A172 (cell line): ENCODE measurements around the gene C1GALT1C1L. TPM values are rescaled to one million over a fixed set of nuclear protein-coding genes. Genes with fewer than 3 reads are reported as not detected.
"Not testable (repeated sequence)": the region's sequence is repeated elsewhere in the genome, so short reads cannot be mapped to it uniquely, and the experiment has no call there.

Experiments used
- DNase-seq: peaks from one replicate; pipeline ENCODE4 v3.0.0-alpha.2; 2015; ENCODE audit warnings: low spot score
- total RNA-seq: library from RNA; depleted of rRNA; stranded (reverse); fragments of >200 nt; shearing (Covaris generic); gene quantifications from 2 replicates; pipeline ENCODE4 v1.2.3, GENCODE V29; 2014; rRNA removed

The C1GALT1C1L gene
- total RNA-seq, 1 experiment from 2014 or later, result 2.1 TPM

GRCh38 chr2:43653506-43653905 is 22.7 kb downstream of the C1GALT1C1L start:
- DNase-seq, result no peak

- peak; percentile 4 for DNase-seq
Observed at GRCh38 chr2:43648994-43649701, 27.1 kb downstream of the C1GALT1C1L start.

- no peak for DNase-seq
Observed at GRCh38 chr2:43643680-43644079, 32.5 kb downstream of the C1GALT1C1L start.

- no peak for DNase-seq
Observed at GRCh38 chr2:43642363-43642762, 33.9 kb downstream of the C1GALT1C1L start.

GRCh38 chr2:43637030-43637803 is 39.0 kb downstream of the C1GALT1C1L start, which contains the start of gene PLEKHH2:
PLEKHH2 (plus strand) TSS chr2:43637260; CDS start chr2:43644674, 7,414 bp downstream.
- DNase-seq, result peak; percentile 76

- no peak for DNase-seq
Observed at GRCh38 chr2:43636621-43637020, 39.6 kb downstream of the C1GALT1C1L start.

- not testable (repeated sequence) for DNase-seq
Observed at GRCh38 chr2:43636153-43636552, 40.1 kb downstream of the C1GALT1C1L start.

- DNase-seq, result peak; percentile 74
Observed at GRCh38 chr2:43634604-43635306, 41.5 kb downstream of the C1GALT1C1L start.

GRCh38 chr2:43631618-43632317 is 44.5 kb downstream of the C1GALT1C1L start:
- DNase-seq, result no peak

Other genes starting within 250 kb of the C1GALT1C1L start
- 18.3 and 19.7 TPM in 2 replicates for gene THADA, start 80.4 kb downstream of the C1GALT1C1L start, total RNA-seq
- 0.98 and 4.6 TPM in 2 replicates for gene PLEKHH2, start 39.2 kb downstream of the C1GALT1C1L start, total RNA-seq
- gene DYNC2LI1, start 97.6 kb upstream of the C1GALT1C1L start, total RNA-seq, result 35.4 and 39.4 TPM in 2 replicates
- not detected in 2 replicates for gene ABCG5, start 162.4 kb upstream of the C1GALT1C1L start, total RNA-seq
- not detected in 2 replicates for gene ABCG8, start 162.5 kb upstream of the C1GALT1C1L start, total RNA-seq